ENCODE data around the gene DUT.
"Not testable (repeated sequence)": the region's sequence is repeated elsewhere in the genome, so short reads cannot be mapped to it uniquely, and the experiment has no call there.

DUT gene

DNA sequence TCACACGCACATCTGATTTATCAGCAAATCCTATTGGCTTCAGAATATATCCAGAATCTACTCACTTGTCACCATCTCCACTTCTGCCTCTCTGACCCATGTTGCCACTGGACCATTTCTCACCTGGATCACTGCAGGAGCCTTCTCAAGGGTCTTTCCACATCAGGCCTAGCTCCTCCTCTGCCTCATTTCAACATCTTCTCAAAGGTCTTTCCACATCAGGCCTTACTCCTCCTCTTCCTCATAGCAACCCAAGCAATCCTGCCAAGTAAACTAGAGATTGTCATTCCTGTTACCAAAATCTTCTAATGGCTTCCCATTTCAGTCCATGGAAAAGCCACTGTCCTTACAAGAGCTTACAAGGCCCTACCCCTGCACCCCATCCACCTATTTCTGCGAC, 18.0 kb upstream of the DUT start:
- Mint-ChIP-seq H3K27me3 (ENCODE audit: low read depth) (peaks cover 3% of the 10 kb centered on the region), H3K4me1 (ENCODE audit: low read depth) (no peaks in the 10 kb centered on the region), H3K36me3 (ENCODE audit: low read depth) (no peaks in the 10 kb centered on the region), H3K27ac (no peak overlapping the region), H3K9me3 (no peaks in the 10 kb centered on the region), H3K4me3 (no peak overlapping the region)

DNA sequence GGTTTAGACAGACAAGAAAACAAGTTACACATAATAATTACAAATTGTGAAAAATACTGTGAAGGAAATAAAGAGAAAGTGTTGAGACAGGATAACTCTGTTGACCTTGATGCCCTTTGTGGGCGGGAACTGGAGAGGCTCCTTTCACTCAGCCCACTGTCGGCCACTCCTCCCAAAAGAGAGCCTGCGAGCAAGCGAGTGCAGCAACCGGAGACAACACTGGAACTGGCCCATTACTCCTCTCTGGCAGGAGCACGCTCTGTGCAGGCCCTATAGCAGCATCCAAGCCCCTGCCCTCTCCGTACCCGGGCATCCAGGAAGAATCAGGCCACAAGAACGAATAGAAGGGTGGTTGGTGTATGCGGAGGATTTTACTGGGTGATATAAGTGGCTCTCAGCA, 16.2 kb upstream of the DUT start:
- no peaks in the 10 kb centered on the region for H3K9me3 Mint-ChIP-seq
- H3K4me1 Mint-ChIP-seq (ENCODE audit: low read depth) = no peaks in the 10 kb centered on the region
- peaks cover 3% of the 10 kb centered on the region for H3K27me3 Mint-ChIP-seq (ENCODE audit: low read depth)
- H3K27ac Mint-ChIP-seq = no peak overlapping the region
- no peak overlapping the region for H3K4me3 Mint-ChIP-seq
- H3K36me3 Mint-ChIP-seq (ENCODE audit: low read depth) = no peaks in the 10 kb centered on the region

DNA sequence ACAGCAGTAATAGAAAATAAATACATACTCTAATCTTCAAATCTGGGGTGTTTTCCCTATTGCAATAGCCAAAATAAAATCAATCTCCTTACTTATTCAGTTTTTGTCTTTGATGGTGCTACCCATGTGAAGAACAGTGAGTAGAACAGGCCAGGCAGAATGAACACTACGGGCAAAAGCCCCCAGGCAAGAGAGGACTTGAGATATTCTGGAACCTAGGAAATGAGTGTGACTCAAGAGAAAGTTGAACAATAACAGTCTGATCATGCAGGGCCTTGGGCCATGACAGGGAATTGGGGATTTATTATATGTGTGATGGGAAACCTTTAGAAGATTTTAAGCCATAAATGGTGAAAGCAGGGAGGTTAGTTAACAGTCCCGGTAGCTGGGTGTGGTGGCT, 14.0 kb upstream of the DUT start:
- Mint-ChIP-seq H3K36me3 (ENCODE audit: low read depth) (no peaks in the 10 kb centered on the region), H3K4me1 (ENCODE audit: low read depth) (no peaks in the 10 kb centered on the region), H3K27me3 (ENCODE audit: low read depth) (peaks cover 3% of the 10 kb centered on the region), H3K27ac (no peak overlapping the region), H3K4me3 (no peak overlapping the region), H3K9me3 (no peaks in the 10 kb centered on the region)

DNA sequence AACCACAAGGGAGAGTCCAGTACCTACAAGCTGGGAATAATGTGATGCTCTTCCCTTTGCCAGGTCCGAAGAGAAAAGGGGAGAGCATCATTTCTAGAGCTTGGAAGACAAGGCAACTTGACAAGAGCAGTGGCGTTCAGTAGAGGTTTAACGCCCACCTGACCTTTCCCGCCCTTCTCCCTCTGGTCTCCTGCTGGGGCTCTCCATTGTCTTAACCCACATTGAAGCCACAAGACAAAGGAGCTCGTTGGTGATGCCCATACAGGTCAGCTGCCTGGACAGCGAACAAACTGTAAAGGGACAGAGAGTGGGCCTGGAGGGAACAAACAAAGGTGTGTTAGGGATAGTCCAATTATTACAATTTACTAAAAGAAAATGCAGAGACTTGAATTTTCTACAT, 13.1 kb upstream of the DUT start:
- Mint-ChIP-seq H3K27me3 (ENCODE audit: low read depth) (peaks cover 2% of the 10 kb centered on the region), H3K36me3 (ENCODE audit: low read depth) (no peaks in the 10 kb centered on the region), H3K9me3 (no peaks in the 10 kb centered on the region), H3K4me3 (no peak overlapping the region), H3K4me1 (ENCODE audit: low read depth) (peaks cover 2% of the 10 kb centered on the region), H3K27ac (no peak overlapping the region)

DNA sequence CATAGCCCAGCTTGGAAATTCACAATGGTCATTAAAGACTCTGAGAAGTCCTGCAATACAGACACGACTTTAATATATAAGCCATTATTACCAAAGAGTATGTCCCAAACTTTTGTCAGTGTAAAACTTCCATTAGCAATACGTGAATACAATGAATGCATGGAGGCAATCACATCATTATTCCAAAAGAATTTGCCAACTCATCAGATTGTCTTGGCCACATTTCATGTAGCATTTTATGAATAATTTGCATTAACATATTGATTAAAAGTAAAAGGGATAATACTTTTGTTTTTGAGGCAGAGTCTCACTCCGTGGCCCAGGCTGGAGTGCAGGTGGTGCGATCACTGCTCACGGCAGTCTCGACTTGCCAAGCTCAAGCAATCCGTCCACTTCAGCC, 7.9 kb upstream of the DUT start:
- no peak overlapping the region for H3K27ac Mint-ChIP-seq
- H3K4me1 Mint-ChIP-seq (ENCODE audit: low read depth) = peaks cover 2% of the 10 kb centered on the region
- peaks cover 2% of the 10 kb centered on the region for H3K36me3 Mint-ChIP-seq (ENCODE audit: low read depth)
- H3K9me3 Mint-ChIP-seq = no peaks in the 10 kb centered on the region
- no peak overlapping the region for H3K4me3 Mint-ChIP-seq
- H3K27me3 Mint-ChIP-seq (ENCODE audit: low read depth) = no peaks in the 10 kb centered on the region

DNA sequence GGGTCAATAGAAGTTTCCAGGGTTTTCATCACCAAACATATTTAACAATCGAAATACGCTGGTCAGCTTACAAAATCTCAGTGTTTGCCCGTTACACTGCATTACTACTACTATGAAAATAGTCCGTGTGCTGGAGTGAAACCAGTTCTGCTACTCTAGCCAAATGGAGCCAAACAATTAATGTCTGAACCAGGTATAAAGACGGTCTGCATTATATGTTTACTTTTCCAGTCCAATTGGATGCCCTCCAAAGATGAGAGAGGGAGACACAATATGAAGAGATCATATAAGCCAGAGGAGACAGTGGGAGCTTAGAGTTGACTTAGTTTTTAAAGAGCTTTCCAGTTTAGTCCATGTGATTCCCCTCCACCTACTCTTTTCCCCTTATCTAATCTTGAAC, 6.3 kb upstream of the DUT start:
- H3K4me3 Mint-ChIP-seq = no peak overlapping the region
- H3K4me1 Mint-ChIP-seq (ENCODE audit: low read depth) = peaks cover 3% of the 10 kb centered on the region
- H3K27ac Mint-ChIP-seq = no peak overlapping the region
- no peaks in the 10 kb centered on the region for H3K9me3 Mint-ChIP-seq
- H3K36me3 Mint-ChIP-seq (ENCODE audit: low read depth) = peaks cover 2% of the 10 kb centered on the region
- H3K27me3 Mint-ChIP-seq (ENCODE audit: low read depth) = no peaks in the 10 kb centered on the region

DNA sequence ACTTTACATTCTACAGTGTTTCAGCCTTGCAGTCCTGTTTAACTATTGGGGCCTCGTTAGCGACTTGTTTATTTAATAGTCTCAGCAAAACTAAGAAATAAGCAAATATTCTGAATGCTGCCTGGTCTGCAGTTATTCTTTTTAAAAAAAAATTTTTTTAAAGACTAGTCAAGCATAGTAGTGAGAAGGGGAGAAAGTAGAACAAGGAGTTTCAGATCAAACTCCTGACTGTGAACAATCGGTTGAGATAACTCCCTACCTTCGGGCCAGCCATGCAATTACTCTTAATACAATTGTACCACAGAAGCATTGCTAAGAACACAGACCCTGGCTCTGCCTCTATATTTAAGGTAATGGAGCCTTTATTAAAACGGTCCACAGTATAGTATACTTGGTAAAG, 5.8 kb upstream of the DUT start:
- Mint-ChIP-seq H3K4me3 (no peak overlapping the region), H3K9me3 (no peaks in the 10 kb centered on the region), H3K4me1 (ENCODE audit: low read depth) (peaks cover 8% of the 10 kb centered on the region), H3K27ac (no peak overlapping the region), H3K27me3 (ENCODE audit: low read depth) (no peaks in the 10 kb centered on the region), H3K36me3 (ENCODE audit: low read depth) (peaks cover 2% of the 10 kb centered on the region)

DNA sequence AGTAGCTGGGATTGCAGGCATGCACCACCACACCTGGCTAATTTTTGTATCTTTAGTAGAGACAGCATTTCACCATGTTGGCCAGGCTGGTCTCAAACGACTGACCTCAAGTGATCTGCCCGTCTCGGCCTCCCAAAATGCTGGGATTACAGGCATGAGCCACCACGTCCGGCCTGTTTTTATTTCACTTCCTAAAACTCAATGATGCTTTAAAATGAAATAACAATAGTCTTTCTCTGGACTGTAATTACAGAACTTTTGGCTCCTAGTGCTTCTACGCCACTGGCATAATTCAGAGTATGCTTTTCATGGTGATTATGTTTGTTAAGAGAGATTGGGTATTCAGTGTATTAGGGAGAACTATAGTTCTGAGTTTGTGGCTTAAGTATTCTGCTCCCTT, 5.0 kb upstream of the DUT start:
- not testable (repeated sequence) for H3K4me3 Mint-ChIP-seq; H3K4me1 Mint-ChIP-seq (ENCODE audit: low read depth); H3K27ac Mint-ChIP-seq; H3K9me3 Mint-ChIP-seq; H3K36me3 Mint-ChIP-seq (ENCODE audit: low read depth); H3K27me3 Mint-ChIP-seq (ENCODE audit: low read depth)

DNA sequence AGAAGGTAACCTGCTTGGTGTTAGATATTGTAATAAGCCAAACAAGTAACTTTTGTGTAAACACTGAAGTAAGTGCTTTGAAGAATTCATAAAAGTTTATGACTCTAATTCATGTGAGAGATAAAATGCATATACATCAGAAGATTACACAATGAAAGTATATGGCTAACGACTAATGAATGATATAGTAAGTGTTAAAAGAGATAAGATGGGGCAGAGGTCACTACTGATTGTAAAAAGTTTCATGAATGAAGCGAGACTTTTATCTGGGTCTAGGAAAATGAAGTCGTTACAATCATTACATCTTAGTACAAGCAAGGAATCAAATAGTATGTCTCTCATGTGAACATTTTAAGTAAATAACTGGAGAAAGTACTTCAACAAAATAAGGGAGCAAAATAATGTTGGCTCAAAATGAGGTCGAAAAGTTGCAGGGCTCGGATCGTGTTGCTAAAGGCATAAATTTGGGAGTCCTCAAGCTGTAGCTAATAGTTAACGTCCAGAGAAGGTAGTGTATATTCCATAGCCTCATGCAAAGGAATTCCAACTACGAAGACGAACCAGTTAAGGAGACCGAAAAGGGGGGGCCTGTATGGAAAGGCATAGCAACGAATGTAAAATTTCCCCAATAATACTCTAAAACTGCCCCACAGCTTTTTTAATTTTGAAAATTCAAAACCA, 984 bp upstream of the DUT start:
- Mint-ChIP-seq H3K36me3 (ENCODE audit: low read depth) (peaks cover 13% of the 10 kb centered on the region), H3K4me1 (ENCODE audit: low read depth) (peaks cover 30% of the 10 kb centered on the region), H3K9me3 (no peaks in the 10 kb centered on the region), H3K27ac (peak overlapping the region; percentile 99), H3K27me3 (ENCODE audit: low read depth) (no peaks in the 10 kb centered on the region), H3K4me3 (peak overlapping the region; percentile 100)

DNA sequence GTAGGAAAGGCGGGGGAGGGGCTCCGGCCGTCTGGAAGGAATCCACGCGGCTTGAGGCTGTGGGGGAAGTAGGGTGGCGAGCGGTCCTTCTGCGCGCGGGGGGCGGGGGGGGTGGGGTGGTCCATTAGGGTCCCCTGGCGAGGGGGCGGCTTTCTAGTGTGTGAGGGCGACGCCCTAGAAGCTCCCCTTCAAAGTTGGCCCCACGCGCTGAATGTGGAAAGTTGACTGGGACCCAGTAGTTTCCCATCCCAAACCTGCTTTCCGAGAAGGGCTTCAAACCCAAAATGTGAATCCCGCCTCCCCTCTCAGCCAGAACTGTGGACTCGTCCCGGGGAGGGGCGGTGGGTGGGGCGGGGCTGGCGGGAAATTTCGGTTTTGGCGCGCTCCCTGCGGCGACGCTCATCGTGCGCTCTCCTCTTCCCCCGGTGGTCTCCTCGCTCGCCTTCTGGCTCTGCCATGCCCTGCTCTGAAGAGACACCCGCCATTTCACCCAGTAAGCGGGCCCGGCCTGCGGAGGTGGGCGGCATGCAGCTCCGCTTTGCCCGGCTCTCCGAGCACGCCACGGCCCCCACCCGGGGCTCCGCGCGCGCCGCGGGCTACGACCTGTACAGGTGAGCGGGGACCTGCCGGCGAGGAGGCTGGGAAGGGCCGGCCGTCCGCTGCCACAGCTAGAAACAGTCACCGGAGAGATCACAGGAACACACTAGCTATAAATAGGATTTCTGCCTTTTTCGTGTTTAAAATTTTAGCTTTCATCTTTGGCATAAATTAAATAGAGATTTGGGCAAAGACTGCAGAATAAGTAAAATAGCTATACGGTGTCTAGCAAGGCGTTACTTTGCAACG, 790 bp downstream of the DUT start:
- Mint-ChIP-seq H3K36me3 (ENCODE audit: low read depth) (peaks cover 20% of the 10 kb centered on the region), H3K27me3 (ENCODE audit: low read depth) (no peaks in the 10 kb centered on the region), H3K4me1 (ENCODE audit: low read depth) (peaks cover 38% of the 10 kb centered on the region), H3K4me3 (peak overlapping the region; percentile 100), H3K27ac (peak overlapping the region; percentile 97), H3K9me3 (no peaks in the 10 kb centered on the region)

DNA sequence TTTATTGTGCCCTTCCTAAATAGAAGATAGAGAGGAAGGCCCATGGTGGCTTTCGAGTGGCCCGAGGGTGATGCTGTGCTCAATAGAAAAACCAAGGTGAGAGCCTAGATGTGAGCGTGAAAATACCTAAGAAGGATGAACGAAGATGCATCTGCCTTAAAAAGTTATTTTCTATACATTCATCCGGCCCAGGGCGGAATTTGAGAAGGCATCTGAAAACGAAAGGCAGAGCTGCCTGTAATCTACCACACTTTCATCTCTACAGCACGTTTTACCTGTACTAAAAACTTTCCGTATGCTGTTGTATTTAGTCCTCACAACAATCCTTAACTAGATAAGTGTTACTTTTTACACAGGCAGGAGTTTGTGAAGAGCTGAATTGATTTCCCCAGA, 1.4 kb downstream of the DUT start:
- H3K27ac Mint-ChIP-seq = peak overlapping the region; percentile 79
- peak overlapping the region; percentile 100 for H3K4me3 Mint-ChIP-seq
- H3K36me3 Mint-ChIP-seq (ENCODE audit: low read depth) = peaks cover 20% of the 10 kb centered on the region
- H3K9me3 Mint-ChIP-seq = no peaks in the 10 kb centered on the region
- peaks cover 38% of the 10 kb centered on the region for H3K4me1 Mint-ChIP-seq (ENCODE audit: low read depth)
- H3K27me3 Mint-ChIP-seq (ENCODE audit: low read depth) = no peaks in the 10 kb centered on the region

DNA sequence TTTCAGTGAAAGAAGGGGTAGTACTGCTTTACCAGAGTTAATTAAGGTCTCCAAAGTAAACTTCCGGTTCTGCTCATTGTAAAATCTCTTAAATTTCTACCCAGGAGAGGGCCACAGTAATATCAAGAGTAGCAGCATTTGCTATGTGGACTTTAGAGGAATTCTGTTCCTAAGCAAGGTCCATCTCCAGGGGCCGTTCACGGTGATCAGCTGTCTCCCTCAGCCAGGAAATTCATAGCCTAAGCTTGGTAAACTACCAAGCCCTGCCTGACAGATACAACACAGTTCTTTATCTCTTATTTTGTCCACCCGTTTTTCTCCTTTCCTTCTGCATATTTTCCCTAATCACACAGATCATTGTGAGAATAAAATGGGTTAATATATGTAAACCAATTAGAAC, 2.3 kb downstream of the DUT start:
- Mint-ChIP-seq H3K9me3 (no peaks in the 10 kb centered on the region), H3K36me3 (ENCODE audit: low read depth) (peaks cover 21% of the 10 kb centered on the region), H3K27me3 (ENCODE audit: low read depth) (no peaks in the 10 kb centered on the region), H3K4me3 (peak overlapping the region; percentile 100), H3K4me1 (ENCODE audit: low read depth) (peaks cover 38% of the 10 kb centered on the region), H3K27ac (peak overlapping the region; percentile 56)

DNA sequence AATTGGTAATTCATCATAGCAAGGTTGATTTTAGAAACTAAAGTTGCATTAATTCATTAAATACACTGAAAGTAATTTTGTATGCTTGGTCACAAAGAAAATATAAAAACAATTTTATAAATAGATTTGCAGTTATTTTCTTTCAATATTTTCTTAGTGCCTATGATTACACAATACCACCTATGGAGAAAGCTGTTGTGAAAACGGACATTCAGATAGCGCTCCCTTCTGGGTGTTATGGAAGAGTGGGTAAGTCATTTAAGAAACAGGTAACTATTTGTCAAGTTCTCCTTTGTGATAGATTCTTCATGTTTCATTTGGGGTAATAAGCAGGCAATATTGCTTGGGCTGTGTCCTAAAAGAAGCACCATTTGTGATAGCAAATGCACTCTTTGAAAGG, 3.0 kb downstream of the DUT start:
- peaks cover 38% of the 10 kb centered on the region for H3K4me1 Mint-ChIP-seq (ENCODE audit: low read depth)
- H3K27me3 Mint-ChIP-seq (ENCODE audit: low read depth) = no peaks in the 10 kb centered on the region
- H3K9me3 Mint-ChIP-seq = no peaks in the 10 kb centered on the region
- no peak overlapping the region for H3K27ac Mint-ChIP-seq
- H3K4me3 Mint-ChIP-seq = no peak overlapping the region
- H3K36me3 Mint-ChIP-seq (ENCODE audit: low read depth) = peaks cover 21% of the 10 kb centered on the region

DNA sequence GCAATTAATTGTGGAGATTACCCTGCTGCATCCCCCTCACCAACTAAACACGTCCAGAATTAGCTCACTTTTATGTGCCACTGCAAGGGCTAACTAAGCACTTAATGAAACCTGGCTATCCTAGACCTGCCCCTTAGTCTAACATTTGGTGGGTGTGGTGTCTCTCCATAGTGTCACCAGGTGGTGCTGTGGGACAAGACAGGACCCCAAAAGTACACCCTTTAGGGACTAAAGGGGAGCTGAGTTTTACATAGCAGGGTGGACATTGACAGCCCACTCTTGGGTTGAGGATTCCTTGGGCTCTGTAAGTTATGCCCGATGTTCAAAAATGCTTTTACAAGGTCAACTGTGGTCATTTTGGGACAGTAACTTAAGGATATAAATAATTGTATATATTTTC, 5.7 kb downstream of the DUT start:
- Mint-ChIP-seq H3K27me3 (ENCODE audit: low read depth) (no peaks in the 10 kb centered on the region), H3K9me3 (no peaks in the 10 kb centered on the region), H3K27ac (no peak overlapping the region), H3K36me3 (ENCODE audit: low read depth) (peaks cover 32% of the 10 kb centered on the region), H3K4me1 (ENCODE audit: low read depth) (peaks cover 36% of the 10 kb centered on the region), H3K4me3 (no peak overlapping the region)

DNA sequence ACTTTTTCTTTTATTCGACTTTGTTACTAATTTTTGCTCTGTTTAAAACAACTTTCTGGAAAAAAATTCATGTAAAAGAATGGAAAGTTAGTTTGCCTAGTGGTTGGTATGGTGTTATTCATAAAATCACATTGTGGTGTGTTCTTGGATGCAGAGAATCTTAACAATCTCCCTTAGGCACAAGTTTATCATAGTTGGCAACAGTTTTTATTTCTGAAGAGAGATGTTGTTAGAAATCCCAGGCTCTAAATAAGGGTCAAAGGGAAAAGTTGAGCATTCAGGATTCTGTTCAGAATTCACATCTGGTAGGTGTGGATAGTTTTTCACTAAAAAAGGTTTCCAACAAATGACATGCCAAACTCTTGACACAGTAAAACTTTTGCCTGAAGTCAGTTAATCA, 6.4 kb downstream of the DUT start:
- Mint-ChIP-seq H3K27me3 (ENCODE audit: low read depth) (no peaks in the 10 kb centered on the region), H3K27ac (no peak overlapping the region), H3K9me3 (no peaks in the 10 kb centered on the region), H3K4me3 (no peak overlapping the region), H3K36me3 (ENCODE audit: low read depth) (peaks cover 34% of the 10 kb centered on the region), H3K4me1 (ENCODE audit: low read depth) (peaks cover 33% of the 10 kb centered on the region)

Measured in T-helper 1 cell treated with Interleukin-12 subunit alpha and Interleukin-12 subunit beta and Interleukin-4 antibody, amounts not matched to agents 30 μg/mL and 1 μg/mL, for 36 hours (primary cell).